Activated T-cell treated with anti-CD3 and anti-CD28 coated beads, Interleukin-2, amount 50 U/mL, for 72 hours (primary cell): ENCODE results near the gene NOS1AP. TPM values are rescaled to one million over a fixed set of nuclear protein-coding genes. Genes with fewer than 3 reads are reported as not detected.
"Not testable (repeated sequence)": the region's sequence is repeated elsewhere in the genome, so short reads cannot be mapped to it uniquely, and the experiment has no call there.

Source experiments
- ATAC-seq, 2 donors: fragments of 150-1000 bp; cut with Tn5 transposase; replicated peaks in 1 of 2; 2 replicates each; pipeline ENCODE4 v1.10.0; 2021; ENCODE audit warnings: moderate library complexity in 2 of 2, mild to moderate bottlenecking in 1 of 2
- DNase-seq, 2 donors: peaks; one replicate each; pipeline ENCODE4 v3.0.0; 2021 to 2022; ENCODE audit warnings: mixed read lengths in 1 of 2
- H3K27ac Mint-ChIP-seq: one replicate; pipeline ENCODE4 v1.8.0; 2022; ENCODE audit warnings: mild to moderate bottlenecking, moderate library complexity, mixed read lengths
- H3K27me3 Mint-ChIP-seq: one replicate; pipeline ENCODE4 v1.8.0; 2022; ENCODE audit warnings: low read depth, mixed read lengths
- H3K36me3 Mint-ChIP-seq, 2 donors: one replicate each; pipeline ENCODE4 v1.8.0; 2022; ENCODE audit warnings: mixed read lengths in 2 of 2, mild to moderate bottlenecking in 1 of 2; ENCODE audit not compliant: insufficient read depth in 2 of 2
- H3K4me1 Mint-ChIP-seq: one replicate; pipeline ENCODE4 v1.8.0; 2022; ENCODE audit warnings: low read depth, mixed read lengths
- H3K4me3 Mint-ChIP-seq, 2 donors: one replicate each; pipeline ENCODE4 v1.8.0; 2022; ENCODE audit warnings: mild to moderate bottlenecking in 2 of 2, mixed read lengths in 2 of 2, moderate library complexity in 2 of 2
- H3K9me3 Mint-ChIP-seq, 2 donors: one replicate each; pipeline ENCODE4 v1.8.0; 2022; ENCODE audit warnings: mixed read lengths in 2 of 2
- total RNA-seq, 2 donors: library from RNA; stranded (reverse); gene quantifications; one replicate each; pipeline ENCODE4 v1.2.3, GENCODE V29; 2022

Gene NOS1AP
- total RNA-seq, 2 donors from 2014 or later, result 0.21 to 0.26 TPM

GRCh38 chr1:162335126-162335525 lies 265.6 kb downstream of the NOS1AP start:
- Mint-ChIP-seq H3K4me1 (no peaks in the 10 kb centered on the region), H3K4me3 (no peak overlapping the region), H3K27me3 (peaks cover 13% of the 10 kb centered on the region), H3K9me3 (no peaks in the 10 kb centered on the region), H3K36me3 (no peaks in the 10 kb centered on the region), H3K27ac (no peak overlapping the region)
- ATAC-seq, result no peak
- DNase-seq, result no peak

GRCh38 chr1:162336621-162337285 lies 267.3 kb downstream of the NOS1AP start:
- DNase-seq, result no peak
- H3K36me3 Mint-ChIP-seq, result no peaks in the 10 kb centered on the region
- no peak for ATAC-seq
- H3K27ac Mint-ChIP-seq, result no peak overlapping the region
- peaks cover 13% of the 10 kb centered on the region for H3K27me3 Mint-ChIP-seq
- H3K9me3 Mint-ChIP-seq, result no peaks in the 10 kb centered on the region
- H3K4me1 Mint-ChIP-seq, result no peaks in the 10 kb centered on the region
- no peak overlapping the region for H3K4me3 Mint-ChIP-seq

DNA sequence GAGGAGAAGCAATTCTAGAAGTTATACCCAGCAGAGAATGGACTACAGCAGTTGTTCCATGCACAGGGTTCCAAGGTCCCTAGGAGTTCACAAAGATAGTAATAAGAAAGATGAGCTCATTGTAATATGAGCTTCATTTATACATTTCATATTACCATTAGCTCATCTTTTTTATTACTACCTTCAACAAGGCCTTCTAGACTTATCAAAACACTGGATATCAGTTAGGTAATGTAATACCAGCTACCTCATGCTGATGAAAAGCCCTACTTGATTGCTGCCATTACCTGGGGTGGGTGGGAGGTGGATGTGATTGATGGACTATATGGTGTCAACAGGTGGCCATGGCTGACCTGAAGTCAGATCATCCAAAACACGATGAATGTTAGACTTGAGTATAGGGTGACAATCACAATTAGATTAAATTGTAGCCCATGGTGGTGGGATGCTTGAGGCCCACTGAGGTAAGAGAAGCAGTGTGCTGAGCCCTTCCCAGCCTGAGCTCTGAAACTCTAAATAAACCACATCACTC lies 273.0 kb downstream of the NOS1AP start:
- Mint-ChIP-seq H3K27ac (no peak overlapping the region), H3K9me3 (no peaks in the 10 kb centered on the region), H3K36me3 (no peaks in the 10 kb centered on the region), H3K4me3 (no peak overlapping the region), H3K4me1 (no peaks in the 10 kb centered on the region), H3K27me3 (peaks cover 8% of the 10 kb centered on the region)
- DNase-seq (no peak), ATAC-seq (no peak)

GRCh38 chr1:162343470-162343869 lies 274.0 kb downstream of the NOS1AP start:
- Mint-ChIP-seq H3K9me3 (no peaks in the 10 kb centered on the region), H3K36me3 (no peaks in the 10 kb centered on the region), H3K4me3 (no peak overlapping the region), H3K4me1 (no peaks in the 10 kb centered on the region), H3K27ac (no peak overlapping the region), H3K27me3 (peaks cover 6% of the 10 kb centered on the region)
- DNase-seq, result no peak
- ATAC-seq, result no peak

DNA sequence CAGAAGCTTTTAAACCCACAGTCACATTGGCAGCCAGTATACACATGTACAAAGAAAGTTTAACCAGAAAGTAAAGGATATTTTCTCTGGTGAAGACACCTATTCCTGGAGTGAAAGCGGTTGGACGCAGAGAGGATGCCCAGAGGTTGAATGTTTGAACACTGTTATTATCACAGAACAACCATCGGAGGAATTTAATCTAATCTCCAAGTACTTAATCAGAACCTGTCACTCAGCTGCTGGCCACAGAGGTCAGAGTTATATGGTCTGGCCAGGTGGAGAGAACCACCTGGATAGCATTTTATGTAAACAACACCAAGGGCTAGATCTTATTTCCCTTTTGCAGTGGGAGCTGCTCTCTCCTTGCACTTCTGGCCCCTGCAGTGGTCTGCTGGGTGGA lies 277.8 kb downstream of the NOS1AP start:
- ATAC-seq, result no peak
- H3K9me3 Mint-ChIP-seq, result no peaks in the 10 kb centered on the region
- no peaks in the 10 kb centered on the region for H3K4me1 Mint-ChIP-seq
- H3K4me3 Mint-ChIP-seq, result no peak overlapping the region
- H3K27me3 Mint-ChIP-seq, result peaks cover 6% of the 10 kb centered on the region
- DNase-seq, result no peak
- H3K27ac Mint-ChIP-seq, result no peak overlapping the region
- no peaks in the 10 kb centered on the region for H3K36me3 Mint-ChIP-seq

GRCh38 chr1:162349635-162350330 lies 280.3 kb downstream of the NOS1AP start:
- Mint-ChIP-seq H3K36me3 (no peaks in the 10 kb centered on the region), H3K4me3 (no peak overlapping the region), H3K4me1 (no peaks in the 10 kb centered on the region), H3K27me3 (peaks cover 6% of the 10 kb centered on the region), H3K9me3 (no peaks in the 10 kb centered on the region), H3K27ac (no peak overlapping the region)
- no peak for ATAC-seq
- no peak for DNase-seq

GRCh38 chr1:162351246-162351842 lies 281.9 kb downstream of the NOS1AP start:
- no peak for ATAC-seq

GRCh38 chr1:162351874-162352273 lies 282.4 kb downstream of the NOS1AP start:
- not testable (repeated sequence) for H3K27ac Mint-ChIP-seq, H3K4me1 Mint-ChIP-seq, H3K36me3 Mint-ChIP-seq, ATAC-seq, H3K4me3 Mint-ChIP-seq, DNase-seq, H3K27me3 Mint-ChIP-seq, H3K9me3 Mint-ChIP-seq

More at GRCh38 chr1:162351246-162351842, 281.9 kb downstream of the NOS1AP start:
- no peaks in the 10 kb centered on the region for H3K36me3 Mint-ChIP-seq
- no peak overlapping the region for H3K27ac Mint-ChIP-seq
- H3K9me3 Mint-ChIP-seq, result no peaks in the 10 kb centered on the region
- no peak for DNase-seq
- no peaks in the 10 kb centered on the region for H3K27me3 Mint-ChIP-seq
- no peak overlapping the region for H3K4me3 Mint-ChIP-seq
- no peaks in the 10 kb centered on the region for H3K4me1 Mint-ChIP-seq

GRCh38 chr1:162353078-162353477 lies 283.6 kb downstream of the NOS1AP start:
- no peak for DNase-seq
- Mint-ChIP-seq H3K4me1 (no peaks in the 10 kb centered on the region), H3K36me3 (no peaks in the 10 kb centered on the region), H3K27me3 (no peaks in the 10 kb centered on the region), H3K4me3 (no peak overlapping the region), H3K27ac (no peak overlapping the region), H3K9me3 (no peaks in the 10 kb centered on the region)
- no peak for ATAC-seq

DNA sequence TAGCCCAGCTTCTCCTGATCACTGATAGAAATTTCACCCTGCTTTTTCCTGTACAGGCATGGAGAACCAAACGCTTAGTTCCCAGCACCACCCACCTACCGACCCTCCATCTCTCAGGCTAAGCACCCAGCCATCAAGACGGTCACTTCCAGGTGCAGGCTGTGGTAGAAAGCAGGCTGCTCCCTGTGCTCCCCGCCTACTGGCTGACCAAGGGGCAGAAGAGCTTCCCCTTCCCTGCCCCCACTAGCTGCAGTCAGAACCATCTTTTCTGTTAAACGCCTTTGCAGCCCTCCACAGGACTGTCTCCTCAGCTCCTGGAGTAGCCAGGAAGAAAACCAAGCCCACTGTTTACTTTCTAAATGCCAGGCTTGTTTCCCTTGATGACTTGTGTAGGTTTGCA lies 284.2 kb downstream of the NOS1AP start:
- no peak overlapping the region for H3K27ac Mint-ChIP-seq
- H3K4me3 Mint-ChIP-seq, result no peak overlapping the region
- H3K4me1 Mint-ChIP-seq, result no peaks in the 10 kb centered on the region
- no peak for ATAC-seq
- no peak for DNase-seq
- no peaks in the 10 kb centered on the region for H3K9me3 Mint-ChIP-seq
- no peaks in the 10 kb centered on the region for H3K36me3 Mint-ChIP-seq
- H3K27me3 Mint-ChIP-seq, result no peaks in the 10 kb centered on the region

- Mint-ChIP-seq H3K9me3 (no peaks in the 10 kb centered on the region), H3K36me3 (no peaks in the 10 kb centered on the region), H3K4me1 (no peaks in the 10 kb centered on the region), H3K27me3 (no peaks in the 10 kb centered on the region), H3K27ac (no peak overlapping the region), H3K4me3 (no peak overlapping the region)
- DNase-seq, result peak in 1 of 2 donors; percentile 6
- ATAC-seq, result no peak
Observed at GRCh38 chr1:162357681-162358266, 288.3 kb downstream of the NOS1AP start.

DNA sequence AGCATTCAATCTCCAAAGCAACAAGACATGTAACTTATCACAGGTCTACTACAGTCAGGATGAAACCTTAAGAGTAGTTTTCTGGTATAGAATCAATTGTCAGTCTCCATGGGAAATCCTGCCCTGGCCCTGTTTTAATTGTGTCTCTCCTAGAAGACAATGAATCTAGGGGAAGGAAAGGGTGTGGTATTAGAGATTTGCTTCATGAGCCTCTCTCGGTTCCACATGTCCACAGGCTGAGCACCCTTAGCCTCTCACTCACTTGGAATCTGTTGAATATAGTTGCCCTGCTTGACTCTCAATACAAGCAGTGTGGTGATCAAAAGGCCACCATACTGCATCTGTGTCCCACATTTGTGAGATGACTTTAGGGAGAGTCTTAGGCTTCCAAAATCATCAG lies 289.4 kb downstream of the NOS1AP start:
- Mint-ChIP-seq H3K27me3 (no peaks in the 10 kb centered on the region), H3K27ac (no peak overlapping the region), H3K36me3 (no peaks in the 10 kb centered on the region), H3K4me1 (no peaks in the 10 kb centered on the region), H3K4me3 (no peak overlapping the region), H3K9me3 (no peaks in the 10 kb centered on the region)
- no peak for DNase-seq
- no peak for ATAC-seq

GRCh38 chr1:162359523-162360236 lies 290.2 kb downstream of the NOS1AP start:
- Mint-ChIP-seq H3K4me1 (no peaks in the 10 kb centered on the region), H3K9me3 (no peaks in the 10 kb centered on the region), H3K27me3 (no peaks in the 10 kb centered on the region), H3K27ac (no peak overlapping the region), H3K4me3 (no peak overlapping the region), H3K36me3 (no peaks in the 10 kb centered on the region)
- no peak for ATAC-seq
- no peak for DNase-seq
